IMR-90 (cell line): ENCODE data around the gene ENO2.

ENCODE experiments used
- CEBPB ChIP-seq: IDR thresholded peaks from 2 replicates; pipeline ENCODE4 v1.6.1; 2012; ENCODE audit warnings: low read depth, low read length, improper control_type of control experiment
- CHD1 ChIP-seq: IDR thresholded peaks from 2 replicates; pipeline ENCODE4 v1.6.1; 2012; ENCODE audit warnings: low read depth, low read length, improper control_type of control experiment
- FOS ChIP-seq: fragments of 150-350 bp; IDR thresholded peaks from 2 replicates; pipeline ENCODE4 v1.6.1; 2016; ENCODE audit warnings: low read depth, low read length
- MXI1 ChIP-seq: IDR thresholded peaks from 2 replicates; pipeline ENCODE4 v1.6.1; 2012; ENCODE audit warnings: low read depth, mild to moderate bottlenecking, low read length, moderate library complexity, borderline replicate concordance
- POLR2A ChIP-seq: IDR thresholded peaks from 2 replicates; pipeline ENCODE4 v1.6.1; 2012; ENCODE audit warnings: mild to moderate bottlenecking, low read depth, low read length
- RAD21 ChIP-seq: IDR thresholded peaks from 2 replicates; pipeline ENCODE4 v1.6.1; 2012; ENCODE audit warnings: low read length, improper control_type of control experiment
- RCOR1 ChIP-seq: IDR thresholded peaks from 2 replicates; pipeline ENCODE4 v1.6.1; 2012; ENCODE audit warnings: mild to moderate bottlenecking, low read length, improper control_type of control experiment; ENCODE audit not compliant: insufficient replicate concordance
- RFX5 ChIP-seq: IDR thresholded peaks from 2 replicates; pipeline ENCODE4 v1.8.0; 2012; ENCODE audit warnings: low read depth, mild to moderate bottlenecking, low read length, moderate library complexity
- SMC3 ChIP-seq: fragments of 150-350 bp; IDR thresholded peaks from 2 replicates; pipeline ENCODE4 v1.6.1; 2016; ENCODE audit warnings: low read depth, mild to moderate bottlenecking, antibody characterized with exemption, low read length, moderate library complexity
- USF2 ChIP-seq: fragments of 150-350 bp; IDR thresholded peaks from 2 replicates; pipeline ENCODE4 v1.6.1; 2017; ENCODE audit warnings: mild to moderate bottlenecking, antibody characterized with exemption, low read length, low read depth
- TF ChIP-seq, protein P1 (sequence below): fragments of 150-350 bp; IDR thresholded peaks from 2 replicates; pipeline ENCODE4 v1.6.1; 2016; ENCODE audit warnings: low read depth, mild to moderate bottlenecking, low read length, moderate library complexity, borderline replicate concordance
- TF ChIP-seq, protein P2 (sequence below): conservative IDR thresholded peaks from 2 replicates; pipeline ENCODE4 v1.5.1; 2012; ENCODE audit warnings: mild to moderate bottlenecking, low read depth, low read length, improper control_type of control experiment

DNA sequence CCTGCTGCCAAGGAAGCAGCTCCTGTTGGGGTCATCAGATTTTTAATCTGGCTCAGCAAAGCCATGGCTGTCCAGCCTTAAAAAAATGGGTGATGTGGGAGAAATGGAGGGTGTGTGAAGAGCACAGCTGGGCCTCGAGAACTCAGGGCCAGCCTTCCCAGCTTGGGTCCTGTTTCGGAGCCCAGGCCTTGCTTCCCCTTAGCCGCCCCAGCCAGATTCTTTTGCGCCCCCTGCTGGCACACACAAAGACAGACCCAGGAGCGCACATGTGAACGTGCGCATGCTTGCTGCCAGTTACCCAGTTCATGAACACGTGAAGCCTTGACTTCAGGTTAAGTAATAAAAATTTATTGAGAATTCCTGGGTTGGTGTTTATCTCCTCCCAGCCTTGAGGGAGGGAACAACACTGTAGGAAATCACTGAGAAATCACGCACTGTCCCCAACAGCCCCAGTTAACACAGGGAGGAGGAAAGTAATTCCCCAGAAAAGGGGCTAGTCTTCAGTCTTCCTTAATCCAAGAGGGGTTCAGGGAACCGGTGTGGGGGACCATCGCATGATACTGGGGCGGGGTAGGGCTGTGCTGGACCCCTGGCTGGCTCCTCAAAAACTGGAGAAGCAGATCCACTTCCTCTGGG is 50.8 kb downstream of the ENO2 start:
- TF ChIP-seq POLR2A (no peak), FOS (no peak), CEBPB (no peak), MXI1 (peak; percentile 97), RCOR1 (no peak), RAD21 (peak; percentile 66), SMC3 (peak; percentile 88), RFX5 (no peak), CHD1 (no peak), USF2 (peak; percentile 72)
- TF ChIP-seq, protein P1, sequence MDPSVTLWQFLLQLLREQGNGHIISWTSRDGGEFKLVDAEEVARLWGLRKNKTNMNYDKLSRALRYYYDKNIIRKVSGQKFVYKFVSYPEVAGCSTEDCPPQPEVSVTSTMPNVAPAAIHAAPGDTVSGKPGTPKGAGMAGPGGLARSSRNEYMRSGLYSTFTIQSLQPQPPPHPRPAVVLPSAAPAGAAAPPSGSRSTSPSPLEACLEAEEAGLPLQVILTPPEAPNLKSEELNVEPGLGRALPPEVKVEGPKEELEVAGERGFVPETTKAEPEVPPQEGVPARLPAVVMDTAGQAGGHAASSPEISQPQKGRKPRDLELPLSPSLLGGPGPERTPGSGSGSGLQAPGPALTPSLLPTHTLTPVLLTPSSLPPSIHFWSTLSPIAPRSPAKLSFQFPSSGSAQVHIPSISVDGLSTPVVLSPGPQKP: no peak
- TF ChIP-seq, protein P2, sequence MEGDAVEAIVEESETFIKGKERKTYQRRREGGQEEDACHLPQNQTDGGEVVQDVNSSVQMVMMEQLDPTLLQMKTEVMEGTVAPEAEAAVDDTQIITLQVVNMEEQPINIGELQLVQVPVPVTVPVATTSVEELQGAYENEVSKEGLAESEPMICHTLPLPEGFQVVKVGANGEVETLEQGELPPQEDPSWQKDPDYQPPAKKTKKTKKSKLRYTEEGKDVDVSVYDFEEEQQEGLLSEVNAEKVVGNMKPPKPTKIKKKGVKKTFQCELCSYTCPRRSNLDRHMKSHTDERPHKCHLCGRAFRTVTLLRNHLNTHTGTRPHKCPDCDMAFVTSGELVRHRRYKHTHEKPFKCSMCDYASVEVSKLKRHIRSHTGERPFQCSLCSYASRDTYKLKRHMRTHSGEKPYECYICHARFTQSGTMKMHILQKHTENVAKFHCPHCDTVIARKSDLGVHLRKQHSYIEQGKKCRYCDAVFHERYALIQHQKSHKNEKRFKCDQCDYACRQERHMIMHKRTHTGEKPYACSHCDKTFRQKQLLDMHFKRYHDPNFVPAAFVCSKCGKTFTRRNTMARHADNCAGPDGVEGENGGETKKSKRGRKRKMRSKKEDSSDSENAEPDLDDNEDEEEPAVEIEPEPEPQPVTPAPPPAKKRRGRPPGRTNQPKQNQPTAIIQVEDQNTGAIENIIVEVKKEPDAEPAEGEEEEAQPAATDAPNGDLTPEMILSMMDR: peak; percentile 91
